Epidermal melanocyte (primary cell): Measurements from ENCODE around the gene PARVA.

Source experiments
- DNase-seq: peaks from one replicate; pipeline ENCODE4 v3.0.0; 2011; ENCODE audit warnings: low spot score; ENCODE audit not compliant: insufficient read length

PARVA gene

DNA sequence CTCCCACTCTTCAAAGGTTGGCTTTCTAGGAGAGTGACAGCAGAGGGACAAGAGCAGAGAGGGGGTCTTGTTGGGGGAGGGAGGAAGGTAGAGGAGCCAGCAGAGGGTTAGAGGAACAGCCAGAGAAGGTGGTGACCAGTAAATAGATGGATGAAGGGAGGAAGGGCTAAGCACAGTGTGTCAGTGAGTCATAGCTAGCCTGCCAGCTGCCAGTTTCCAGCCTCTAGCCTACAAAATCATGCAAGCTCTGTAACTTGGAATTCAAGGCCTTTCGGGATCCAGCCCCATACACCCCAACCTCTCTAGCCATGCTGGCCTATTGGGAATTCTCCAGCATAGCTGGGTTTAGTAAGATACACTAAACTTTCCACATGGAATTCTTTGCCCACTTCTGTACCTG, 149.4 kb downstream of the PARVA start:
- DNase-seq: no peak

DNA sequence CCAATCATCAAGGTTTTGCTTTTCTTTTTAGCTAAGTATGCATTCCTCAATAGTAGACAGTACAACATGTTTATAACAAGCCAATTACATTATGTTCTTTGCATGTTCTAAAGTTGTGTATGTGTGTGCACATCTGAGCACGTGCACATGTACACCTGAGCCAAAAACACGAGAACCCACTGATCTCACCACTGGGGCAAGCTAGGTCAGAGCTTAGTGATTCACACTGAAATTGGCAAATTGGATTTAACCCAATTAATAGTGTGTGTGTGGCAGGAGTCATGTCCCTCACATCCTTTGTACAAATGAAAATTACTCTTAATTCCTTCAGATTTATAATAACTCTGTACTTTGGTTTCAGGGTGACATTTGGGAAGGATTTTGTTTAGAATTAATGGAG, 151.1 kb downstream of the PARVA start:
- no peak for DNase-seq

DNA sequence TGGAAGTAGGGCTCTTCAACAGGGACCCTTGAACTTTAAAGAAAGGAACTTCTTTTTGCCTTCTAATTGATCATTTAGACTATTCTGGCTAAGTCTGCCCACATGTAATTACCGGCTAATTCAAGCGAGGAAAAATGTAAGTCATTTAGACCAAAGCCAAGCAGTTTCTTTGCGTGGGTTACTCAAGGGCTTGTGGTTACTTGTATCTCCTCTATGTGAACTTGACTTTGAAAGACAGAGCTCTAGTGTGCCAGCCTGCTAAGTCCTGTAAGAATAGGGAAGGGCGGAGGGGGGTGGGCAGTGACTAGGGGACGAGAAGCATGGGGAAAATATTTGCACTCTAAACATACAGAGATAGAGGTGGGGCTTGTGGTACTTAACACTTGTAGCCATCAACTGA, 151.7 kb downstream of the PARVA start:
- no peak for DNase-seq

- DNase-seq: no peak
Observed at GRCh38 chr11:12529793-12530192, 152.4 kb downstream of the PARVA start.

DNA sequence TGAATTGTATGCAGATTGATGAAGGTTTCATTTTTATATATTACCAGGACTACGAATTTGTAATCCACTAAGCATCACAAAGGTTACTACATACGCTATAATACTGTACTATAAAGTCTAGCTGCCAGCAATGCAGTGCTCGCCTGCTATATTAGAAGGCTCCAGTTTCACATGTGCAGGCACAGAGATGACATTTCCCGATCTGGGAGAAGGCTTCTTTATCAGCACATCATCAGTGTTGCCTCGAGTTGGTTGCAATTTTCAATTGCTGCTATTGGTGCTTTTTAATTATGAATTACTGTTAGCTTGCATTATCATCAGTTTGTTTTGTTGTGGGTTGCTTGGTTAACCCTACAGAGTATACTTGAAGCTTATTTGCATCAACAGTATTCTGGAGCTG, 153.6 kb downstream of the PARVA start:
- no peak for DNase-seq

- no peak for DNase-seq
Observed at GRCh38 chr11:12531681-12532080, 154.3 kb downstream of the PARVA start.

GRCh38 chr11:12532580-12532979, 155.2 kb downstream of the PARVA start:
- DNase-seq: no peak

DNA sequence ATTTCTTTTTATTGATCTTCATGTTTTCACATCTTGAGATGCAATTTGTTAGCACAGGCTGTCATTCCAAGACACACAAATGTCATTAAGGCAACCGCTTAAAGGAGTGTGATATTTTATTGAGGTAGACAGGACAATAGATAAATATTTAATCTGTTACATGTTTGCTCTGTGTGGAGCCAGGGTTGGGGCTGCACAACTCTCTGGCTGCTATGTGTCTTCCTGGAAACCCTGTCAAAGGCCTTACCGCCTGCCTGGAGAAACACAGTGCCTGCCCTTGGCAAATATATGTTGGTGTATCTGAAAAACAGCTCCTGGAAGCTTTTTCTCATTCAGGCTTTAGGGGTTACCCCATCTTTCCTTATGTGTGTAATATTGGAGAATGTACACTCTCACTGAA, 157.2 kb downstream of the PARVA start:
- no peak for DNase-seq

GRCh38 chr11:12535321-12535720, 157.9 kb downstream of the PARVA start:
- DNase-seq: no peak

- no peak for DNase-seq
Observed at GRCh38 chr11:12536566-12536965, 159.2 kb downstream of the PARVA start.

- no peak for DNase-seq
Observed at GRCh38 chr11:12537778-12538401, 160.5 kb downstream of the PARVA start.

GRCh38 chr11:12538889-12539421, 161.6 kb downstream of the PARVA start:
- DNase-seq: no peak

DNA sequence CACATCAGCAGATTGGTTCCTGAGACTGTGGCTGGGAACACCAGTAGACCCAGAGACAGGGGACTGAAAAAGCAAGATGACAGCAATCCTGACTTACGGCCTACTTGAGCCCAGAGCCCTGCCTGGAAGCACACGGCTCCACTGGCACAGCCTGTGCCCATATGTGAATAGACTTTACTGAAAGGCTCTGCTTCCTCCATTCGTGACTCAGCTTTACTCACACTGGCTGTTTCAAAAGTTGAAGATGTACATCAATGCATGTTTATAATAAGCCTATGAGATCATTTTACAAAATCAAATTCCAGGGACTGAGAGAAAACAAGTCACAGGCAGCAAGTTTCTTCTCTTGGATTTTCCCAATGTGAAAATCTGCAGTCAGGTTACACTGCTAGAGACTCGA, 162.2 kb downstream of the PARVA start:
- peak; percentile 55 for DNase-seq

DNA sequence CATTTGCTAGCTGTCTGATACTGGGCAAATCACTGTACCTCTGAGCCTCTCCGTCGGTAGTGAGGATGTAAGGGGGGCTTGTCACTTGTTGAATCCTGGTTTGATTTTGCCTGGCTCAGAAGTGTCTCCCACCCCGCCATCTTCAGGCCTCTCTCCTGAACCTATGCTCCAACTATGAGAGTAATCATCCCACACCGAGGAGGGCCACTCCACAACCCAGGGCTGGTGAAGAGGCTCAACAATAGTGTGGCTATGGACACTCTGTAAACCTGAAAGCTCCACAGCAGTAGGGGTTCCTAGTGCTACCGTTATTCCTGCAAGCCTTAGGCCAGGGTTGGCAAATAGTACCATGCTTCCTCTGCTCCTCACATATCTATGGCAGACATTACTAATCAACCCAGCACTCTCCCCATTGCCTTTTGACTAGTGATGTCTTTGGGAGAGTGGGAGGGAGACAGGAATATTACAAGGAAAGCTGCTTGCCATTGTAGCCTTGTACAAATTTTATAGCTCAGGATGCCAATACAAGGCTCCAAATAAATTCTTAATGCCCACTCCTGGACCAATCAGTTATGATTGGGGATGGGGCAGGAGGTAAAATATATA, 162.8 kb downstream of the PARVA start:
- no peak for DNase-seq

GRCh38 chr11:12540913-12541582, 163.7 kb downstream of the PARVA start:
- DNase-seq: peak; percentile 74

- no peak for DNase-seq
Observed at GRCh38 chr11:12541583-12542151, 164.3 kb downstream of the PARVA start.

DNA sequence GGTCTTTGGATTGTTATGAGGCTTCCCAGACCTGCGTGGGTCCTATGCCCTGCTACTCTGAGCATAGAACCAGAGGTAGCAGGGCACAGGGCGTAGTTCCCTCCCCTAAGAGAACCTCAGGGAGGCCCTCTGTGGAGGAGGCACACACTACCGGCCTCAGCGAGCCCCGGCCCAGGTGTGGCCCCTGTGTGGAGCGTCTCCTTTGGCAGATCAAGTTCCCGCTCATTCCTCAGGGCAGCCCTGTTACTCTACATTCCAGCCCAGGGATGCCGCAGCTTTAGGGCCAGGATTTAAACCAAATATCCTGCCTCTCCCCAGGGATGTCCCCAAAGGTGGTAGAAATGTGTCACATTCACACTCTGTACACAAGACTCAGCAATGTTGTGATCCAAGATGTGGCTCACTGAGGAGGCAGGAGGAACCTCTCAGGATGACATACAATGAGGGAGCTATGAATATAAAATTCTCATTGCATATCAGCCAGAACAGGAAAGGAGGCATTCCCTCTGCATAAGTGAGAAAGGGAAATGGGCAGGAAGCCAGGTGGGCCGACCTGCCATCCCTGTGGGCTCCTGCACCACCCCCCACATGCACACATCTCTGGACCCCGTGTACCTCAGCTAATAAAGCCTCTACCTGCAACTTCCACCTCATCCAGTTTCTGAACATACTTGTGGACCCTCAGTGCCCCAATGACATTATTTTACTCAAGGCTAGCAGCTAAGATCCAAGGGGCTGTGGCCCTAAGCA, 165.0 kb downstream of the PARVA start:
- DNase-seq: no peak

GRCh38 chr11:12543596-12544415, 166.4 kb downstream of the PARVA start:
- DNase-seq: no peak

DNA sequence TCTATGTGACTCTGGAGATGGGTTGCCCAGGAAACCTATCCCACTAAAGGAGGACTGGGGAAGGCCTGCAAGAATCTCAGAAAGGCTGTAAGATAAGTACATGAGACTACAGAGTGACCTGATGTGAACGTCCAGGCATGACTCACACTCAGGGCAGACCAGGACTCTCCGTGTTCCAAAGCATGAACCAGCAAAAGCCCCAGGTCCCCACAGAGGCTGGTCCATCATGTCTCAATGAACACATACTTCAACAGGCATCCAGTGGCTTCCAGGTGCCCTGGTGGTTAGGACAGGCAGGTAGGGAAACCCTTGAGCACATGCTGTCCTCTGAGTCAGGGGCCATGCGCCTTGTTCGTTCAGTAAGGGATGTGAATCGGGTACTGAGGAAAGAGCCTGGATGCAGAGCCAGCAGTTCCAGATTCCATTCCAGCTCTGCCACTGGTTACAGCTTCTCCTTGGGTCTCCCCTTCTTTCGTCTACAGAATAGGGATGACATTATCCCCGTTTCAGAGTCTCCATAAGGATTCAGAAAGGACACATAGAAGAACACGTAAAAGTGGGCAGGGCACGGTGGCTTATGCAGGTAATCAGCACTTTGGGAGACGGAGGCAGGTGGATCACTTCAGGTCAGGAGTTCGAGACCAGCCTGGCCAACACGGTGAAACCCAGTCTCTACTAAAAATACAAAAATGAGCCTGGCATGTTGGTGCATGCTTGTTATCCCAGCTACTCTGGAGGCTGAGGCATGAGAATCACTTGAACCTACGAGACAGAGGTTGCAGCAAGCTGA, 167.8 kb downstream of the PARVA start:
- no peak for DNase-seq

DNA sequence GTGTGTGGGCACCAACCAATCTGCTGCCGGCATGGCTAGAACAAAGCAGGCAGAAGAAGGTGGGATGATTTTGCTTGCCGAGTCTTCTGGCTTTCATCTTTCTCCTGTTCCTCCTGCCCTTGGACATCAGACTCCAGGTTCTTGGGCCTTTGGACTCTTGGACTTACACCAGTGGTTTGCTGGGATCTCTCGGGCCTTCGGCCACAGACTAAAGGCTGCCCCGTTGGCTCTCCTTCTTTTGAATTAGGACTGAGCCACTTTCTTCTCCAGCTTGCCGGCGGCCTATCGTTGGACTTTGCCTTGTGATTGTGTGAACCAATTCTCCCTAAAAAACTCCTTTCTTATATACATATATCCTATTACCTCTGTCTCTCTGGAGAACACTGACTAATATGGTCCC, 168.8 kb downstream of the PARVA start:
- no peak for DNase-seq
